Measurements from ENCODE around the gene ARHGEF17. TPM values are rescaled to one million over a fixed set of nuclear protein-coding genes. Genes with fewer than 3 reads are reported as not detected.

The ARHGEF17 gene
- total RNA-seq, 1 donor from 2014 or later: 43.3 TPM

DNA sequence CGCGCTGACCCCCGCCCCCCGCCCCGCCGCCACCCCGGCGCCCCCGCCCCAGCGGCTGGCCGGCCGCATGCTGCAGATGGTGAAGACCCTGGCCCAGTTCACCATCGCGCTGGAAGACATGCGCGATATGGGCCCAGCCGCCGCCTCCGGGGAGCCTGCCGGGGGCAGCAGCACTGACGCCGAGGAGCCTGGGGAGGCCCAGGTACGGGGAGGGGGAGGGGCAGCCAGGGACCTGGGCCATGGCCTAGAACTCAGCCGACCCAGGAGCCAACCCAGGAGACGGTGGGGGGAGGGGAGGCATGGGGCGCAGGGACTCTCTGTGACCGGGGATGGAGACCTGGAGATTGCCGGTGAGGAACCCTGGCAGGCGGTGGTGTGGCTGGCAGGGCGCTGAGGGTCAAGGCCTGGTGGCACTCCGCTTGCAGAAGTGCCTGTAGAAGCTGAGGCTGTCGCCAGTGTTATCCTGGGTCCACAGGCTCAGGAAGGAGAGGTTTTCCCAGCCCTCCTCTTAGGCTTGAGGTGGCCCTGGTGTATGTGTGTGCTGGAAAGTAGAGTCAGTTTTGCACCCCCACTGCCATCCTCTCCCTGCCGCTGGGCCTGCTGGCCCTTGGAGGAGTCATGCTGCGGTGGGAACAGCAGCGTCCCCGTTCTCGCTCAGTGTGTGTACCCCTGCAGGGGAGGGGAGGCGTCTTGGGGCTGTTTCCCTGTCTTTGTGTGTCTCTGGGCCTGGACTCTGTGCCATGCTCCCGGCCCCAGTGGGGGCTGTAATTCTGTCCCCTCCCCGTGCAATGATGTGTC is 35.2 kb downstream of the ARHGEF17 start:
- Mint-ChIP-seq H3K27me3 (ENCODE audit: unreplicated experiment) (peaks cover 12% of the 10 kb centered on the region), H3K36me3 (ENCODE audit: unreplicated experiment) (no peaks in the 10 kb centered on the region), H3K4me1 (ENCODE audit: low read depth, unreplicated experiment) (peaks cover 31% of the 10 kb centered on the region), H3K27ac (ENCODE audit: unreplicated experiment) (peak overlapping the region; percentile 66), H3K9me3 (ENCODE audit: unreplicated experiment) (peaks cover 4% of the 10 kb centered on the region), H3K4me3 (ENCODE audit: unreplicated experiment) (peak overlapping the region; percentile 84)
- no peak for TF ChIP-seq CTCF (IDR thresholded peaks at IDR 0.05; ENCODE audit: partially characterized antibody, unreplicated experiment)
- peak; percentile 59 for DNase-seq

GRCh38 chr11:73344191-73344607 is 36.1 kb downstream of the ARHGEF17 start:
- Mint-ChIP-seq H3K36me3 (ENCODE audit: unreplicated experiment) (no peaks in the 10 kb centered on the region), H3K4me3 (ENCODE audit: unreplicated experiment) (peak overlapping the region; percentile 84), H3K27ac (ENCODE audit: unreplicated experiment) (no peak overlapping the region), H3K9me3 (ENCODE audit: unreplicated experiment) (peaks cover 4% of the 10 kb centered on the region), H3K27me3 (ENCODE audit: unreplicated experiment) (peaks cover 12% of the 10 kb centered on the region), H3K4me1 (ENCODE audit: low read depth, unreplicated experiment) (peaks cover 29% of the 10 kb centered on the region)
- DNase-seq: no peak
- TF ChIP-seq CTCF (IDR thresholded peaks at IDR 0.05; ENCODE audit: partially characterized antibody, unreplicated experiment): no peak

GRCh38 chr11:73345481-73346160 is 37.5 kb downstream of the ARHGEF17 start:
- Mint-ChIP-seq H3K4me1 (ENCODE audit: low read depth, unreplicated experiment) (peaks cover 18% of the 10 kb centered on the region), H3K36me3 (ENCODE audit: unreplicated experiment) (no peaks in the 10 kb centered on the region), H3K27ac (ENCODE audit: unreplicated experiment) (no peak overlapping the region), H3K4me3 (ENCODE audit: unreplicated experiment) (no peak overlapping the region), H3K9me3 (ENCODE audit: unreplicated experiment) (peaks cover 4% of the 10 kb centered on the region), H3K27me3 (ENCODE audit: unreplicated experiment) (peaks cover 11% of the 10 kb centered on the region)
- TF ChIP-seq CTCF (IDR thresholded peaks at IDR 0.05; ENCODE audit: partially characterized antibody, unreplicated experiment): no peak
- no peak for DNase-seq

DNA sequence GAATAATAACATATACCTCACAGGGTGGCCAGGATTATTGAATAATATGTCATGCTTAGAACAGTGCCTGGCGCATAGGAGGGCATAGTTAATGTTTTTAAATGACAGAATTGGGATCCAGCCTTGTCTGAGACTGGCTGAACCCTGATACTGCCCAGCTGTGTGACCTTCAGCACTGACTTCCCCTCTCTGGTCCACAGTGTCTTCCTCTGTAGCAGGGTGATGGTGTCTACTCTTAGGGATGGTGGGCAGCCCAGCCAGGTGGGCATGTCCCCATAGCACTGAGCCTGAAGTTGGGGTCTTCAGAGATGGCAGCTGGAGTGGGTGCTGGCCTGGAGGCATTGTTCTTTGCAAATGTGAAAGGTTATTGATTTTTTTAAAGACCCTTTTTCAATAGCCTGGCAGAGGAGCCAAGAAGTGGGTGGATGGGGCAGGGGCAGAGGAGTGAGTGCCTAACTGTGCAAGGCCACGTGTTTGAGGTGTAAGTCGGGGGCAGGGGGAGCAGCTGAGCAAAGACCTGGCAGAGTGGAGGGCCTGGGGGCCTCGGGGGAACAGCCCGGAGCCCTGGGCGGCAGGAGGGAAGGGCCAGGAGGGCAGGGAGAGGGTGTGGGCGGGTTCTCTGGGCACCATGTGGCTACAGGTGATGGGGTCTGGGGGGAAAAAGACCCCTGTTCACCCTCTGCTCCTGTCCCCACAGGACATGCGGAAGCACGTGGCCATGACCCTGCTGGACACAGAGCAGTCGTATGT is 38.3 kb downstream of the ARHGEF17 start:
- H3K4me1 Mint-ChIP-seq (ENCODE audit: low read depth, unreplicated experiment): peaks cover 16% of the 10 kb centered on the region
- TF ChIP-seq CTCF (IDR thresholded peaks at IDR 0.05; ENCODE audit: partially characterized antibody, unreplicated experiment): no peak
- no peaks in the 10 kb centered on the region for H3K36me3 Mint-ChIP-seq (ENCODE audit: unreplicated experiment)
- DNase-seq: no peak
- H3K27ac Mint-ChIP-seq (ENCODE audit: unreplicated experiment): no peak overlapping the region
- no peak overlapping the region for H3K4me3 Mint-ChIP-seq (ENCODE audit: unreplicated experiment)
- H3K9me3 Mint-ChIP-seq (ENCODE audit: unreplicated experiment): peaks cover 4% of the 10 kb centered on the region
- H3K27me3 Mint-ChIP-seq (ENCODE audit: unreplicated experiment): peaks cover 11% of the 10 kb centered on the region

Data from glutamatergic neuron (in vitro differentiated cells).